Fibroblast of the aortic adventitia (primary cell): ENCODE measurements around the gene PDHA2. TPM values are rescaled to one million over a fixed set of nuclear protein-coding genes. Genes with fewer than 3 reads are reported as not detected.
A peak's percentile ranks its signal among the peaks of the same experiment; 100 is the strongest.
"Not testable (repeated sequence)": the region's sequence is repeated elsewhere in the genome, so short reads cannot be mapped to it uniquely, and the experiment has no call there.

Experiments
- DNase-seq: peaks from one replicate; pipeline ENCODE4 v3.0.0-alpha.2; 2010; ENCODE audit warnings: low read depth
- H3K4me3 ChIP-seq: 2 replicates; pipeline ENCODE4 v1.5.1; 2011; ENCODE audit warnings: low read depth, mild to moderate bottlenecking, control low read depth, low read length, moderate library complexity
- total RNA-seq: library from RNA; depleted of rRNA; stranded (reverse); fragments of >200 nt; gene quantifications from 2 replicates; pipeline ENCODE4 v1.2.3, GENCODE V29; 2012; ENCODE audit warnings: low replicate concordance
- TF ChIP-seq, protein P1 (sequence below): IDR thresholded peaks from 2 replicates; pipeline ENCODE4 v1.5.1; 2011; ENCODE audit warnings: mild to moderate bottlenecking, low read length, control low read depth, inconsistent platforms; ENCODE audit not compliant: insufficient read depth

PDHA2 gene
- total RNA-seq, 1 donor: not detected

DNA sequence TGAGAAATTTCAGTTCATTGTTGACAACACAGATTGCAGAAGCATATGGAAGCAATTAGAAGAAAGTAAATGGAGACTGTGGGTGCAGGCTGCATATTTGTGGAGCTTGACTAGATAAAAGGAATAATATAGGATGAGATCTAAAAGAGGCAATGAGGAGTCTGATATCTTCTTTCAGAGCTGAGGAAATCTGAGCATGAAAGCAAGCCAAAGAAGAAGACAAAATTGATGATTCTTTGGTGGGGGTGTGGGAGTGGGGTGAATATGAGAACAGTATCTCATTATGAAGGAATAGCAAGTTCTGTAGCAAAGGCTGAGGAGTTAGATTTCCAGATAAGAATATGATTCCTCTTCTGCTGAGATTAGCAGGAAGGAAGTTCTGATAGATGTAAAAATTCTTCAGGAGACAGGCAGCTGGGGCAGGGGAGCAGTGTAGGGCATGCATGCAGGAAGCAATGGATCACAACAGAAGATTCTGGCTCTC, 6.1 kb upstream of the PDHA2 start:
- TF ChIP-seq, protein P1, sequence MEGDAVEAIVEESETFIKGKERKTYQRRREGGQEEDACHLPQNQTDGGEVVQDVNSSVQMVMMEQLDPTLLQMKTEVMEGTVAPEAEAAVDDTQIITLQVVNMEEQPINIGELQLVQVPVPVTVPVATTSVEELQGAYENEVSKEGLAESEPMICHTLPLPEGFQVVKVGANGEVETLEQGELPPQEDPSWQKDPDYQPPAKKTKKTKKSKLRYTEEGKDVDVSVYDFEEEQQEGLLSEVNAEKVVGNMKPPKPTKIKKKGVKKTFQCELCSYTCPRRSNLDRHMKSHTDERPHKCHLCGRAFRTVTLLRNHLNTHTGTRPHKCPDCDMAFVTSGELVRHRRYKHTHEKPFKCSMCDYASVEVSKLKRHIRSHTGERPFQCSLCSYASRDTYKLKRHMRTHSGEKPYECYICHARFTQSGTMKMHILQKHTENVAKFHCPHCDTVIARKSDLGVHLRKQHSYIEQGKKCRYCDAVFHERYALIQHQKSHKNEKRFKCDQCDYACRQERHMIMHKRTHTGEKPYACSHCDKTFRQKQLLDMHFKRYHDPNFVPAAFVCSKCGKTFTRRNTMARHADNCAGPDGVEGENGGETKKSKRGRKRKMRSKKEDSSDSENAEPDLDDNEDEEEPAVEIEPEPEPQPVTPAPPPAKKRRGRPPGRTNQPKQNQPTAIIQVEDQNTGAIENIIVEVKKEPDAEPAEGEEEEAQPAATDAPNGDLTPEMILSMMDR: no peak
- no peak overlapping the region for H3K4me3 ChIP-seq
- DNase-seq: no peak

DNA sequence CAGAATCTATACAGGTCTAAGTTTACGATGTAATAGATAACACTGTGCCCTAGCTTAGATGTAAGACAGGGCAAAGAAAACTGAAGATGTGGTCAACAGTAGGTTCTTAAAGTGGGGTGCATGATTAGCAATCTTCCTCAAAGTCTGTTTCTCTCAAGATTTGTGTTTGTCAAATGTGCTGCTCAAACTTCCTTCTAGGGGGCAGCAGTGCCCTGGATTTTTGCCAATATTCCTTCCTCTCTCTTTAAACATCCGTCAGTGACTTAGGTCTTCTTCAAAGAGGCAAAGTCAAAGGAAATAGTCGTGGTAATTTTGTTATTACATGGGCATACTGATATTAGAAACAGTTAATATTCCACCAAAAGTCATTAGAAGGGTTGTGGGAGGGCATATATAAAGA, 4.2 kb upstream of the PDHA2 start:
- TF ChIP-seq, protein P1: no peak
- DNase-seq: no peak
- H3K4me3 ChIP-seq: no peak overlapping the region

DNA sequence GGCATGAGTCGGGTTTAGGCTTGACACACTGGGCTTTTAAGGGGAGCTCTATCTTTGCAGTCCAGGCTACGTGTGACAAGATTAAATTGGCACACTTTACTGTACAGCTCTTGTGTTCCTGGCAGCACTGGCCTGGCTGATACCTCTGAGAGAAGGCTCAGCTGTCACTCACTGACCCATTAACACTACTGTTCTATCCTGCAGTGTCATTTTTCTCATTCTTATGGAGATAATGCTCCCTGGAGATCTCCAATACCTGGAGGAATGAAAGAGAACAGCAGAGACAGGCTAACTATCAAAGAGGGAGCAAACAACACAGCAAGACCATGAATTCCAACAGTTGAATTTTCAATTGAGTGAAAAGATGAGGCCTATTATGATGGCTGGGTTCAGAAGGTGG, 1.7 kb upstream of the PDHA2 start:
- H3K4me3 ChIP-seq: no peak overlapping the region
- TF ChIP-seq, protein P1: no peak
- no peak for DNase-seq

DNA sequence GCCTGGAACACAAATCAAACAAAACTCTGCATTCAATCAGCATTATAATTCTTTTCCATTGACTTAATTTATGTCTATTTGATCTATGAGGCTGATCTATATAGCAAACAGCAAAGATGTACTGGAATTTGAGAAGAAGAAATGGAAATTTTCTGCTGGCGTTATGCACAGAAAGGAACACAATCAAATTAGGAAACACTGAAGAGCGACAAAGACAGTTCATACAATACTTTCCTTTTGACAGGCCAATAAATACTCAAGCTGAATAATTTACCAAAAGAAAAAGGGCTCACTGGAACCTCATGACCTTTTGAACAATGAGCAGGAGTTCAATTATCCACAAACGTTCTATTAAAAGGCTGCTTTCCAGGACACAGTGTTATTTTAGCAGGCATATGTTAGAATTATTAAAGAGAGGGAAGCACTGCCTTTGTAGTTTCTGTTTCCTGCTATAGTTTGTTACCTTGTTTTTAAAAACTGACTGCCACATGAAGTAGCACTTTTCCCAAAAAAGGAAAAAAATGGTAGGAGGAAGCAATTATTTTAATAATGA, 8.1 kb downstream of the PDHA2 start:
- DNase-seq: no peak
- no peak overlapping the region for H3K4me3 ChIP-seq
- TF ChIP-seq, protein P1: no peak

DNA sequence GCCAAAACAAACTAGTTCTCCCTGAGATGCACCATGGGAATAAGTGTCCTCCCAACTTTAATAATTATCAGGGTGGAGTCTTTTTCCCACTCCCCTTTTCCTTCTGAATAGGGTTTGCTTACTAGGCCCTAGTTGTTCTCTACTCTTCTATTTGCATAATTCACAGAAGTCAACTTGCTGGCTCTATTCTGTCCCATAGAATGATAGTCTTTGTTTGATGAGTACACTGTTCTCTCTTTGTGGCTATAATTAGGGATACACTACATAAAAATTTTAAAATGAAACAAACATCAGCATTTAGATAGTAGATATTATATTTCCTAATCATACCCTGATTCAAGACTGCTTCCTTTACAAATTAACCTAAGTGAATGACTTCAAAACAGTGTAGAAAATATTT, 10.3 kb downstream of the PDHA2 start:
- DNase-seq: no peak
- TF ChIP-seq, protein P1: no peak
- no peak overlapping the region for H3K4me3 ChIP-seq

DNA sequence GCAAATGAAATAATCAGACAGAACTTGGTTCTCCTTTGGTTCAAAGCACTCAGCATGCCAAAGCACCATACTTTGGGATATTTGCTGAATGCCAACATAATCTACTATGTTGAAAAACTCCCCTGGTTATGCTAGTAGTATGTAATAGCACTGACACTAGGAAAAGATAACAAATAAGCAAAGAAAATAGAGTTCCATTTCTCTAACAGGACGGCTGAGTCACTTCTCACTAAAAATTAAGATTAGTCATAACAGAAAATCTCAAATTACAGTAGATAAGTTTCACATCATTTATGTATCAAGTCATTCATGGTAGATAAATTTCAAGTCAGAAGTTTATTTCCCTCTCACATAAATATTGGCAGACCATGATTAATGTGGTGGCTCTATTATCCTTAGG, 17.9 kb downstream of the PDHA2 start:
- TF ChIP-seq, protein P1: no peak
- no peak overlapping the region for H3K4me3 ChIP-seq
- DNase-seq: no peak

DNA sequence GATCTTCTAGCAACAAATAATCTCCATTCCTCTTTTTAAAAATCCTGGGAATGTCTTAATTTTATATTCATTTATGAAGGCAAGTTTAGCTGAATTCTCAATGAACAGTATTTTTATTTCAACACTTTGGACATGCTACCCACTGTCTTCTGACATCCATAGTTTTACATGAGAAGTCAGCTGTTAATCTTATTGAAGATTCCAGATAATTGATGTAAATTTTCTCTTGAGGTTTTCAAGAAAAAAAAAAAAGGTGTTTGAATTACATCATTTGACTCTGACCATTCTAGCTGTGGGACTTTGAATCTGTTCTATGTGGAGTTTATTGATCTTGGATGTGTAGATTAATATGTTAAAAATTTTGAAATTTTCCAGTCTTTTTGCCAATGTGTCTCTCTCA, 28.0 kb downstream of the PDHA2 start:
- DNase-seq: peak; percentile 1
- TF ChIP-seq, protein P1: no peak
- H3K4me3 ChIP-seq: no peak overlapping the region

DNA sequence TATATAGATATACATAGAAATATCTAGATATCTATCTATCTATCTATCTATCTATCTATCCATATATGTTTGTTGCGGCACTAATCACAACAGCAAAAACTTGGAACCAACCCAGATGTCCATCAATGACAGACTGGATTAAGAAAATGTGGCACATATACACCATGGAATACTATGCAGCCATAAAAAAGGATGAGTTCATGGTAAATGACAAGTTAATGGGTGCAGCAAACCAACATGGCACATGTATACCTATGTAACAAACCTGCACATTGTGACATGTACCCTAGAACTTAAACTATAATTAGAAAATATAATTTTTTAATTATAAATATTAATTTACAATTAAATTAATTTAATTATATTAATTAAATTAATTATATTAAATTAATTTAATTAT, 29.5 kb downstream of the PDHA2 start:
- not testable (repeated sequence) for H3K4me3 ChIP-seq, DNase-seq
